ENCODE data around the gene PROSER3. TPM values are rescaled to one million over a fixed set of nuclear protein-coding genes. Genes with fewer than 3 reads are reported as not detected.

The PROSER3 gene
- total and polyA plus RNA-seq, 2 donors (not counting 1 experiment from before 2014, with no cell fraction given), result 26.0 to 61.0 TPM

DNA sequence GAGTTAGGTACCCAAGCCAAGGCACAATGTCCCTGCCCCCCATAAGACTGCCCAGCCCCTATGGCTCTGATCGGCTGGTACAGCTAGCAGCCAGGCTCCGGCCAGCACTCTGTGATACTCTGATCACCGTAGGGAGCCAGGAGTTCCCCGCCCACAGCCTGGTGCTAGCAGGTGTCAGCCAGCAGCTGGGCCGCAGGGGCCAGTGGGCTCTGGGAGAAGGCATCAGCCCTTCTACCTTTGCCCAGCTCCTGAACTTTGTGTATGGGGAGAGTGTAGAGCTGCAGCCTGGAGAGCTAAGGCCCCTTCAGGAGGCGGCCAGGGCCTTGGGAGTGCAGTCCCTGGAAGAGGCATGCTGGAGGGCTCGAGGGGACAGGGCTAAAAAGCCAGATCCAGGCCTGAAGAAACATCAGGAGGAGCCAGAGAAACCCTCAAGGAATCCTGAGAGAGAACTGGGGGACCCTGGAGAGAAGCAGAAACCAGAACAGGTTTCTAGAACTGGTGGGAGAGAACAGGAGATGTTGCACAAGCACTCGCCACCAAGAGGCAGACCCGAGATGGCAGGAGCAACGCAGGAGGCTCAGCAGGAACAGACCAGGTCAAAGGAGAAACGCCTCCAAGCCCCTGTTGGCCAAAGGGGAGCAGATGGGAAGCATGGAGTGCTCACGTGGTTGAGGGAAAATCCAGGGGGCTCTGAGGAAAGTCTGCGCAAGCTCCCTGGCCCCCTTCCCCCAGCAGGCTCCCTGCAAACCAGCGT, 43.2 kb upstream of the PROSER3 start:
- H3K27me3 Mint-ChIP-seq, result no peaks in the 10 kb centered on the region
- WGBS (ENCODE audit: insufficient coverage), result 53% methylated on average over 11 of the region's 14 CpGs

More for the DNA sequence above, 43.2 kb upstream of the PROSER3 start:
- Histone ChIP-seq H3K27ac (ENCODE audit: low read length in 2 of 2) (peak overlapping the region; percentile 85), H3K79me2 (ENCODE audit: control insufficient read depth, insufficient read depth, low read length) (peaks cover 38% of the 10 kb centered on the region), H3K9me3 (ENCODE audit: control extremely low read depth in 1 of 3, control insufficient read depth in 2 of 3, insufficient read depth in 1 of 3, low read length in 2 of 3) (no peaks in the 10 kb centered on the region), H3K4me3 (ENCODE audit: control extremely low read depth in 1 of 5, extremely low read depth in 1 of 5, insufficient read depth in 1 of 5, low read depth in 2 of 5, low read length in 4 of 5) (peak overlapping the region in 4 of 5 experiments; percentile 39 to 76 (median 51)), H3K36me3 (replicated peaks in 1 of 2; ENCODE audit: control extremely low read depth in 1 of 2, control insufficient read depth in 1 of 2, extremely low read depth in 1 of 2, insufficient read depth in 2 of 2, low read length in 1 of 2) (peaks cover 0 to 4% of the 10 kb centered on the region in 2 experiments), H4K20me1 (ENCODE audit: control insufficient read depth, insufficient read depth, low read length, poor library complexity, severe bottlenecking) (peaks cover 16% of the 10 kb centered on the region), H3K27me3 (replicated peaks in 1 of 4; ENCODE audit: control extremely low read depth in 1 of 4, control insufficient read depth in 3 of 4, insufficient read depth in 4 of 4, low read length in 3 of 4) (no peaks in the 10 kb centered on the region), H3K4me2 (replicated peaks; ENCODE audit: low read depth, low read length, poor library complexity, severe bottlenecking) (peak overlapping the region; percentile 94), H3K4me1 (ENCODE audit: control insufficient read depth in 2 of 2, insufficient read depth in 2 of 2, low read length in 2 of 2) (peaks cover 41 to 88% of the 10 kb centered on the region in 2 donors), H2AFZ (ENCODE audit: insufficient read depth, low read depth, low read length, poor library complexity, severe bottlenecking) (no peak overlapping the region), H3K9ac (ENCODE audit: low read length) (peak overlapping the region; percentile 58)
- TF ChIP-seq, protein P1, sequence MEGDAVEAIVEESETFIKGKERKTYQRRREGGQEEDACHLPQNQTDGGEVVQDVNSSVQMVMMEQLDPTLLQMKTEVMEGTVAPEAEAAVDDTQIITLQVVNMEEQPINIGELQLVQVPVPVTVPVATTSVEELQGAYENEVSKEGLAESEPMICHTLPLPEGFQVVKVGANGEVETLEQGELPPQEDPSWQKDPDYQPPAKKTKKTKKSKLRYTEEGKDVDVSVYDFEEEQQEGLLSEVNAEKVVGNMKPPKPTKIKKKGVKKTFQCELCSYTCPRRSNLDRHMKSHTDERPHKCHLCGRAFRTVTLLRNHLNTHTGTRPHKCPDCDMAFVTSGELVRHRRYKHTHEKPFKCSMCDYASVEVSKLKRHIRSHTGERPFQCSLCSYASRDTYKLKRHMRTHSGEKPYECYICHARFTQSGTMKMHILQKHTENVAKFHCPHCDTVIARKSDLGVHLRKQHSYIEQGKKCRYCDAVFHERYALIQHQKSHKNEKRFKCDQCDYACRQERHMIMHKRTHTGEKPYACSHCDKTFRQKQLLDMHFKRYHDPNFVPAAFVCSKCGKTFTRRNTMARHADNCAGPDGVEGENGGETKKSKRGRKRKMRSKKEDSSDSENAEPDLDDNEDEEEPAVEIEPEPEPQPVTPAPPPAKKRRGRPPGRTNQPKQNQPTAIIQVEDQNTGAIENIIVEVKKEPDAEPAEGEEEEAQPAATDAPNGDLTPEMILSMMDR (IDR thresholded peaks at IDR 0.05), result no peak
- TF ChIP-seq EZH2 (IDR thresholded peaks at IDR 0.05; ENCODE audit: borderline replicate concordance, insufficient read depth, low read depth, low read length, poor library complexity, severe bottlenecking), result no peak
- CTCF ChIA-PET, result interaction anchor here (1.3 to 6.5 kb wide), 5 partner anchors 12 to 33 kb away, joined by 3 to 123 read pairs (median 15); partner anchors contain the start of gene LIN37
- Mint-ChIP-seq H3K4me1 (peaks cover 74% of the 10 kb centered on the region), H3K4me3 (peak overlapping the region; percentile 98), H3K9me3 (ENCODE audit: insufficient read depth) (no peaks in the 10 kb centered on the region), H3K27ac (peak overlapping the region; percentile 99)
- ATAC-seq (ENCODE audit: low read depth) (no peak), DNase-seq (peak; percentile 48)
- POLR2A ChIA-PET, result interaction anchor here (0.6 to 4.6 kb wide), 4 partner anchors 9 to 34 kb away, joined by 3 to 53 read pairs (median 4); partner anchors contain the start of gene LIN37
- intact Hi-C loops (cut with micrococcal nuclease), result loop anchor here (10.0 kb wide), 2 partner anchors 190 to 370 kb away; partner anchors contain the start of genes FFAR1, HCST, NFKBID and TYROBP

All from B cell (primary cell).